ENCODE results near the gene SPATA13.
"Not testable (repeated sequence)": the region's sequence is repeated elsewhere in the genome, so short reads cannot be mapped to it uniquely, and the experiment has no call there.

Gene SPATA13

DNA sequence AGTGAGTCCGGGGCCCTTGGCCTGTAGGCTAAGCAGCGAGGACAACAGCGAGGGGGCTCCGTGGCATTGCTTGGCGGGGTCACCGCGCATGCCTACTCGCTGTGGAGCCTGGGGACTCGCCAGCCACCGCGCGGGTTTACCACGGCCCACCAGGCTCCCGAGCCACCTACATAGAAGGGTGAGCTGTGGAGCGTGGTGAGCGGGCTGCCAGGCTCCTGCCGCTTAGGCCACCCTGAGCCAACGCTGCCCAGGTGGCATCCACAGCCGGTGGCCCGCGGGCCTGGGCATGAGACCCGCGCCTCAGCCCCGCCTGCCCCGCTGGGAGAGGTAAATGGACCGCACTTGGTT is 180.1 kb downstream of the SPATA13 start:
- Histone ChIP-seq H3K27me3 (no peaks in the 10 kb centered on the region), H3K4me1 (no peaks in the 10 kb centered on the region), H3K36me3 (no peaks in the 10 kb centered on the region), H3K27ac (no peak overlapping the region), H3K4me3 (no peak overlapping the region), H3K9me3 (no peaks in the 10 kb centered on the region)
- DNase-seq: peak in 1 of 2 donors; percentile 44
- intact Hi-C loops (cut with DNase I; ENCODE audit: low total_unique reads): no loop called here
- TF ChIP-seq CTCF (IDR thresholded peaks at IDR 0.05): no peak

DNA sequence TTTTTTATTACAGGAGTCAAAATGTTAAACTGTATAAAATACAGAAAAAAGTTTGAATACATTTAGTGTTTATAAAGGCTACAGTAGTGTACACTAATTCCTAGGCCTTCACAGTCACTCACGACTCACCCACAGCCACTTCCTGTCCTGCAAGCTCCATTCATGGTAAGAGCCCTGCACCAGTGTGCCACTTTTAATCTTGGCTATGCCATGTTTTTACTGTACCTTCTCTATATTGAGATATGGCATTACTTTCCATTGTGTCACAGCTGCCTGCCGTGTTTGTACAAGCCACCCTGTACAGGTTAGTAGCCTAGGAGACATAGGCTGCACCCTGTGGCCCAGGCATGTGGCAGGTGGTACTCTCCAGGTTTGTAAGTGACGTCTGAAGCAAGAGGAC is 180.9 kb downstream of the SPATA13 start:
- H3K4me3 ChIP-seq: no peak overlapping the region
- intact Hi-C loops (cut with DNase I; ENCODE audit: low total_unique reads): no loop called here
- no peaks in the 10 kb centered on the region for H3K27me3 ChIP-seq
- H3K27ac ChIP-seq: no peak overlapping the region
- no peak for TF ChIP-seq CTCF (IDR thresholded peaks at IDR 0.05)
- no peak for DNase-seq
- H3K9me3 ChIP-seq: no peaks in the 10 kb centered on the region
- no peaks in the 10 kb centered on the region for H3K36me3 ChIP-seq
- H3K4me1 ChIP-seq: no peaks in the 10 kb centered on the region

DNA sequence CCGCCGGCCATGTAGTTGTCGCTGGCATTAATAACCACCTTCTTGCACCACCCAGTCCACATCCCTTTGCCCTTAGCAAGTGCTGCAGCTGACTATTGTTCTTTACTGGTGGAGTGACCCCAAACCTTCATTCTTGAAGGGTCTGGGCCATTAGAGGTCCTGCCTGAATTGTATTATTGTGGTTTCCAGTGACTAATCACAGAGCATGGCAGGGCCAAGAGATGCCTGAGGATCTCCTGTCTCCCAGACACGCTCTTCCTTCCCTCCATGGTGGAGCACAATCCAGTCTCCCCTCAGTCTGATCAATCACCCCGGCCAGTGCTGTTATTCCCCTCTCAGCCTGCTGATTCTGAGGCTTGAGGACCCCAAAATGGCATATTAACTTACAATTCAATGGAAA is 187.9 kb downstream of the SPATA13 start:
- no peak for TF ChIP-seq CTCF (IDR thresholded peaks at IDR 0.05)
- Histone ChIP-seq H3K27me3 (no peaks in the 10 kb centered on the region), H3K4me3 (no peak overlapping the region), H3K4me1 (no peaks in the 10 kb centered on the region), H3K27ac (no peak overlapping the region), H3K36me3 (no peaks in the 10 kb centered on the region), H3K9me3 (no peaks in the 10 kb centered on the region)
- intact Hi-C loops (cut with DNase I; ENCODE audit: low total_unique reads): no loop called here
- DNase-seq: no peak

DNA sequence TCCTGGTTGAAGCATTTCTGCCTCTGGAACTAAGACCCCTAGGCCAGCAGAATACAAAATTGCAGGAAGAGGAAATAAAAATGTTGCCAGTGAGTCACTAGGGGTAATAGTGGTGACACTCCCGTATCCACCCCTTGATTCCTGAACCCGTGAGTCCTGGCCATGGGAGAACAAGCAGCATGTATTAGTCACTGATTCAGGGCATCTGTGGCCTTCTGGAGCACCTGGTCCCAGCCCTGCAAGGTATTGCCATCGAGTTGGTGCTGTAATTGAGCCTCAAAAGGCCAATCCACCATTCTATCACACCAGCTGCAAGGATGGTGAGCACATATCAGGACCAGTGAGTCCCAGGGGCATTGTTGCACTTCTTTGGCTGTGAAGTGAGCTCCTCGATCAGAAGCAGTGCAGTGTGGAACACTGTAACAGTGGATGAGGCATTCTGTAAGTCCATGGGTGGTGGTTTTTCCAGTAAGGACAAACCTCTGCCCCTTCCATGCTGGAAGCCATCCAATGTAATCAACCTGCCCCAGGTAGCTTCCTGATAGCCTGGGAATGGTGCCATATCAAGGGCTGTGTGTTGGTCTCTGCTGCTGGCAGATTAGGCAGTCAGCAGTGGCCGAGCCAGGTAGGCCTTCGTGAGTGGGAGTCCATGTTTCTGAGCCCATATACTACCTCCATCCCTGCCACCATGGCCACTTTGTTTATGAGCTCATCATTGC is 188.4 kb downstream of the SPATA13 start:
- H3K27ac ChIP-seq: no peak overlapping the region
- DNase-seq: no peak
- H3K36me3 ChIP-seq: no peaks in the 10 kb centered on the region
- H3K4me1 ChIP-seq: no peaks in the 10 kb centered on the region
- H3K4me3 ChIP-seq: no peak overlapping the region
- H3K27me3 ChIP-seq: no peaks in the 10 kb centered on the region
- intact Hi-C loops (cut with DNase I; ENCODE audit: low total_unique reads): no loop called here
- H3K9me3 ChIP-seq: no peaks in the 10 kb centered on the region
- no peak for TF ChIP-seq CTCF (IDR thresholded peaks at IDR 0.05)

GRCh38 chr13:24349778-24350664 is 189.5 kb downstream of the SPATA13 start:
- H3K9me3 ChIP-seq; DNase-seq; H3K4me3 ChIP-seq; H3K36me3 ChIP-seq; H3K4me1 ChIP-seq; H3K27me3 ChIP-seq; H3K27ac ChIP-seq; intact Hi-C loops (cut with DNase I; ENCODE audit: low total_unique reads): not testable (repeated sequence)

- no peak overlapping the region for H3K4me3 ChIP-seq
- no peaks in the 10 kb centered on the region for H3K27me3 ChIP-seq
- DNase-seq: no peak
- H3K9me3 ChIP-seq: no peaks in the 10 kb centered on the region
- no peaks in the 10 kb centered on the region for H3K4me1 ChIP-seq
- TF ChIP-seq CTCF (IDR thresholded peaks at IDR 0.05): no peak
- H3K27ac ChIP-seq: no peak overlapping the region
- H3K36me3 ChIP-seq: no peaks in the 10 kb centered on the region
- intact Hi-C loops (cut with DNase I; ENCODE audit: low total_unique reads): no loop called here
Measured at GRCh38 chr13:24351423-24351822, 190.9 kb downstream of the SPATA13 start.
